H54 (cell line): ENCODE measurements around the gene KRTAP10-3.
"Not testable (repeated sequence)": the region's sequence is repeated elsewhere in the genome, so short reads cannot be mapped to it uniquely, and the experiment has no call there.

Experiments
- DNase-seq: peaks from one replicate; pipeline ENCODE4 v3.0.0; 2011; ENCODE audit warnings: low spot score, mixed read lengths; ENCODE audit not compliant: insufficient read length
- FAIRE-seq: peaks from 3 replicates; lab custom pipeline; 2011; peaks lifted over from hg19 to GRCh38; lab: Jason Lieb, UNC
- POLR2A ChIP-seq: IDR thresholded peaks from 2 replicates; pipeline ENCODE4 v1.6.1; 2011; ENCODE audit warnings: low read depth, mild to moderate bottlenecking, low read length

The KRTAP10-3 gene

DNA sequence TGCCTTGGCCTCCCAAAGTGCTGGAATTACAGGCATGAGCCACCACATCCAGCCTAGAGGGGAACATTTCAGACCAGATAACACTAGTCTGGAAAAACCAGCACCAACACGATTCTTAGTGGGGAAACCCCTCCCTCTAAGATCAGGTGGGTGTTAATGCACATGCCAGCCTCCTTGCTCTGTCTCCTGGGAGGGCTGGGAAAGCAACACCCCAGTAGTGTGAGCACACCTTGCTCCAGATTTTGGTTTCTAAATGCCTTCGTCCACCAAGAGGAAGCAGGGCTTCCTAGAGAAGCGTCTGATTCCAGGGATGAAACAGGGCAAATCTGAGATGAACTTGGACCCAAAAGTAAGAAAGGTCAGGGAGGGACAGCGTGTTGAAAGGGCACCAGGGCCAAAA lies 12.7 kb upstream of the KRTAP10-3 start:
- FAIRE-seq (no peak), DNase-seq (no peak)
- no peak for TF ChIP-seq POLR2A

DNA sequence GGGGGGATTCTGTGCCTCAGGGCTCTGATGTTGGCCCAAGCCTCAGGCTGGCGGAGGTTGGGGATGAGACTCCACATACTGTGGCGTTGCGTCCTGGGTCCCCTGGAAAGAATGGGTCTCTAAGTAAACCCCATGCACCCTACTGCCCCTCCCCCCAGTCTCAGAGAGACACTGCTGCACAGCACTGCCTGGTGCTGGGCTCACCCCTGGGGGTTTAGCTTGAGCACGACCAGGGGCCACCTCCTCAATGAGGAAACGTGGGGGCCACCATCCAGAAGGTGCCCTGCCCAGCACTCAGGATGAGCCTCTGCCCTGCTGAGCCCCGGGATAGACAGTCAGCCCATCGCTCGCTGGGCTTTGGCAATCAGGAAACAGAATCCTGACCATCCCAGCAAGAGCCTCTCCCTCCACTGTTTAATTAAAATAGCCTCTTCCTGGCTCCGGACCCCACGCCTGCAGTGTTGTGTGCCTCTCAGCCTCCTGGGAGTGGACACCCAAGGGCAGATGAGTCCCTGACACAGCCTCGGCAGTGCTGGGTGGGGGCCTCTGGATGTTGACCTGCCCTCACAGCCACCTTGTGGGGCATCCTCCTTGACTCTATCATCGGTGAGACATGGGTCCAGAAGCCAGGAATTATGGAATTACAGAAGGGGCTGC lies 11.4 kb upstream of the KRTAP10-3 start:
- FAIRE-seq: no peak

DNA sequence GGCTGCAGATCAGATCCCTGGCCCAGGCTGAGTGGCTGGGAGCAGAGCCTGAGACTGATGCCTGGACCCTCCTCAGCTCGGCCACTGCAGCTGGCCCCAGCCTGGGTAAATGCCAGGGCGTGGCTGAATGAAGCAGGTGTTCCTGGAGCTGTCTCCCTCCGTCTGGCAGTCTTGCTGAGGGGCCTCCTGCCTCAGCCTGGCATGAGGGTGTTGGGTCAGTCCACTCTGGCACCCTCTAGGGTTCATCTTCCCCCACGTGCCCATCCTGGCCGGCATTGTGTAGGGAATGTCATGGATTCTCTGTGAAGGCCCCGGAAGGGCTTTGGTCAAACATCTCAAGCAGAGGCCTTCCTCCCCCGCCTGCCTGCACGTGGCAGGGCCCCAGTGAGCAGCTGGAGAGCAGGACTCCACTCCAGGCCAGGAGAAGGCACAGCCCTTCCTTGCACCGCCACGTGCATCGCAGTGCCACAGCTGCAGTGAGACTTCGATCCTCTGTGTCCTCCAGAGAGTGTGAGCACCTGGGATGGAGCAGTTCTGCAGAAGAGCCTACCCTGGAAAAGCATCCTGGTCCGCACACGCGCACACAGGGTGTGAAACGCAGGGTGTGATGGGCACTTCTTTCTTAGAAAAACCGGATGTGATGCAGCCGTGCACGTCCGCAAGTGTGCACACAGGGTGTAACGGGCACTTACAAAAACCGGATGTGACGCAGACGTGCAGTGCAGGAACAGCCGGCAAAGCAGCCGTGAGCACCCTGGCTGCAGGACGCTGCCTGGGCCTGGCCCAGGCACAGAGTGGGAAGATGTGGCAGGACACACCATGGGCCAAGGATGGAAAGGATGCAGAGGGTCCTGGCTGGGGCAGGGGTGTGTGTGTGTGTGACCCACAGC lies 10.3 kb upstream of the KRTAP10-3 start:
- FAIRE-seq: no peak
- no peak for TF ChIP-seq POLR2A

More for the DNA sequence above, 11.4 kb upstream of the KRTAP10-3 start:
- DNase-seq: no peak
- no peak for TF ChIP-seq POLR2A

DNA sequence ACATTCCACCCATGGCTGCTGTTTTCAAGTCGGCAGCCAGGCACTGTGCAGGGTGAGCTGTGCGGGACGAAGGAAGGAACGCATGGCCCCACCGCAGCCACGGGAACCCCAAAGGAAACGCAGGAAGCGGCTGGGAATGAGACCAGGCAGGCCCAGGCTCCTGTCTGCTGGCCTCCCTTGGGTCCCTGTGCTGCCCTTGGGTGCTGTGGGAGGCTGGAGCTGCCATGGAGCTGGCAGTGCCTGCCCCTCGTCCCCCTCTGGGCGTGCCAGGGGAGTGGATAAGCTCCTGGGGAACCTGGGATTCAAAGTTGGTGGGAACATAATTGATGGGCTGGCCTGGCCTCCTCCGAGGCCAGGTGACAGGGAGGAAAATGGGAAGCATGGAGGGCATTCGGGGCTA lies 9.7 kb upstream of the KRTAP10-3 start:
- no peak for TF ChIP-seq POLR2A
- FAIRE-seq (no peak), DNase-seq (no peak)

More for the DNA sequence above, 10.3 kb upstream of the KRTAP10-3 start:
- DNase-seq: no peak

DNA sequence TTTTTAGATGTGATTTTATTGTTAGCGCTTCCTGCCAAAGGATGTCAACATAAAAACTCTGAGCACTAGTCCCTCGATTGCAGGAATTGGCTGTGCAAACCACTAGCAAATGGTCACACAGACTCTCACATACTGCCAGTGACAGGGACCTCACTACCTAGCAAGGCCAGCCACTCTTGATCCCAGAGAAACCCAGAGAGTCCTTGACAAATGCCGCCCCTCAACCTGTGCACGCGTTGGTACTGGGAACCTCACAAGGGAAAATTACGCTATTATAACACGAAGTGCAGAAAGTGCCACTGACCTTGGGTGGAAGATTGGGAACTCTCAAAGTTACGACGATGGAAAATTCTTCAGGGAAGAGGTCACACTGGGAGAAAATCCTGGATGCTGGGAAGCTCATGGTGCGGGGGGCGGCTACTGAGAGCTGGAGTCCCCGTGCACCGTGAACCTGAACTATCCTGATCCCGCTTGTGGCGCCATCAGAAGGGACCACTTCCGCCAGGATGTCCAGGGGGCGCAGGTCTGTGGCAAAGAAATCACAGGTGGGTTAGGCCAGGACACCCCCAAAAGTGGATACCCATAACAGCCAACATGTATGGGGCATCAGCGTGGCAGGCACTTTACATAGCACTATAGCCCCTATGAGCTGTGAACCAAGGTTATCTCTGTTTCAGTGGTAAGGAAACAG lies 9.0 kb upstream of the KRTAP10-3 start:
- FAIRE-seq (no peak), DNase-seq (no peak)
- no peak for TF ChIP-seq POLR2A

DNA sequence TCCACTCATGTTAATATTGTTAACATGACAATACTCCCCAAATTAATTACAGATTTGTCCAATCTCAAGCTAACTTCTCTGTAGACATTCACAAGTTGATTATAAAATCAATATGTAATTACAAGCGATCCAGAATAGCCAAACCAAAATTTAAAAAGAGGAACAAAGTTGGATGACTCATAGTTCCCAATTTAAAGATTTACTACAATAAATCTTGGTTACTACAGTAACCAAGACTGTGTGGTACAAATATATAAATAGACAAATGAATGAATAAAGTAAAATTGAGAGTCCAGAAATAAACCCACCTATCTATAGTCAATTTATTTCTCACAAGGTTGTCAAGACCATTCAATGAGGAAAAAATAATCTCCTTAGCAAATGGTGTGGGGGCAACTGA lies 7.8 kb upstream of the KRTAP10-3 start:
- TF ChIP-seq POLR2A: no peak
- DNase-seq (no peak), FAIRE-seq (no peak)

DNA sequence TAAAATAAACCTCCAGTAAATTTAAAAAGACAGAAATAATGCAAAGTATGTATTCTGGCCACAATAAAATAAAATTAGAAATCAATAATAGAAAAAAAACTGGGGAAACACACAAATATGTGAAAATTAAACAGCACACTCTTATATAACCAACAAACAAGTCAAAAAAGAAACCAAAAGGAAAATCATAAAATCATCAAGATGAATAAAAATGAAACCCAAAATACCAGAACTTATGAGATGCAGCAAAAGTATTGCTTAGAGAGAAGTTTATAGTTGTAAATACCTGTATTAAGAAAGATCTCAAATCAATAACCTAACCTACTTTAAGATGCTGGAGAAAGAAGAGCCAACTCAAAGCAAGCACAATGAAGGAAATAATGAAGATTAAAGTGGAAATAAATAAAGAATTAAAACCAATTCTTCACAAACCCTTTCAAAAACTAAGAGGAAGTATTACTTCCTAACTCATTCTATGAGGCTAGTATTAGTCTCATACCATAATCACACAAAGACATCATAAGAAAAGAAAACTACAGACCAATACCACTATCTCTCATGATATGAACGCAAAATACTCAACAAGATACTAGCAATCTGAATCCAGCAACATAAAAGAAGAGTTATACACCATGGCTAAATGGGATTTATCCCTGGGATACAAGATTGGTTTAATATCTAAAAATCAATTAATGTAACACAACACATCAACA lies 6.4 kb upstream of the KRTAP10-3 start:
- TF ChIP-seq POLR2A: no peak
- FAIRE-seq: no peak
- no peak for DNase-seq

DNA sequence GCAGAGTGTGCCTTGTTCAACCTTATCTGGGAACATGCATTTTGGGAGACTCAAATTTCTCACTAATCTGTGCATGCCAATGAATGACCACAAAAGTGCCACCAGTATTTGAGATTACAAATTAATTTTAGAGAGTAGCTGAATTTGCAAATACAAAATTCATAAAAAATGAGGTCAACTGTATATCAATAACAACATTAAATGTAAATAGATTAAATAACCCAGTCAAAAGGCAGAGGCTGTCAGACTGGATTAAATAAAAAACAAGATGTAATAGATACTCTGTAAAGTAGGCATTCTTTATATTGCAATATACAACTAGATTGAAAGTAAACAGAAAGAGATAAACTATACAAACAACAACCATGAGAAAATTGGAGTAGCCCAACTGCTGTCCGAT lies 5.5 kb upstream of the KRTAP10-3 start:
- TF ChIP-seq POLR2A: no peak
- FAIRE-seq (no peak), DNase-seq (no peak)

DNA sequence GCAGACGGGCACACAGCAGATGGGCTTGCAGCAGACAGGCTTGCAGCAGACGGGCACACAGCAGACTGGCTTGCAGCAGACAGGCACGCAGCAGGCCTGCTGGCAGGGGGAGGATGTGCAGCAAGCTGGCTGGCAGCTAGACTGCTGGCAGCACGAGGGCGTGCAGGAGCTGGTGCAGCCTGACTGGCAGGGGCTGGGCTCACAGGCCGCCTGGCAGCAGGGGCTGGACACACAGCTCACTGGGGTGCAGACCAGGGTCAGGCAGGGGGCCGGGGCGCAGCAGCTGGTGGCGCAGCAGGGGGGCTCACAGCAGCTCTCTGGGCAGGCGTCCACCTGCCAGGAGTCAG lies 293 bp downstream of the KRTAP10-3 start:
- not testable (repeated sequence) for DNase-seq, FAIRE-seq

DNA sequence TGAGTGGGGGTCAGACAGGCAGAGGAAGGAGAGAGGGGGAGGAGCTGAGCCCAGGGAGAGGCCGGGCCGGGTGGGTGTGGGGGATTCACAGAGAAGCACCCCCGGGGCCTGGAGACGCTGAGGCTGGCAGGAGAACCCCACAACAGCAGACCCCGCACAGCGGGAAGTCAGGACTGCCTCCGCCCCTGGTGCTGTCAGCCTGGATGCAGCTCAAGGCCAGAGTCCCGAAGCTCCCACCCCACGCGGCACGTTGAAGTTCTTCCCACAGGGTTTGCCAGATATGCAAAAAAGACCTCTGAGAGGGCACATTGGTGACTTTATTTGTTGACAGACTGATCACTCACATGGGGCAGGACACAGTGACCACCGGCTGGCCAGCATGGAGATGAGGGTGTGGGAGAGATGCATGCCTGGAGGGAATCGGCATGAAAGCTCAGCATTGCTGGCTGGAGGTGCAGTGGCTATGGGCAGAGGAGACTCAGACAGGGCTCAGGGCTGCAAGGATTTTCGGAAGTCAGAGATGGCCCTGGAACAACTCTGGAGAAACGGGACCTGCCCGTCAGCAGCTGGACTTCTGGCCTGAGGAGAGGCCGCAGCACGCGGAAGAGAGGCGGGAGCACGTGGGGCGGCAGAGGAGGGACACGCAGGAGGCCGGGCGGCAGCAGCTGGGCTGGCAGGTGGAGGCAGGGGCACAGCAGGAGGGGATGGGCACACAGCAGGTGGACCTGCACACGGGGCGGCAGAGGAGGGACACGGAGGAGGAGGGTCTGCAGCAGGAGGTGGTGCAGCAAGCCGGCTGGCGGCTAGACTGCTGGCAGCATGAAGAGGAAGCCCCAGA lies 885 bp downstream of the KRTAP10-3 start:
- FAIRE-seq: no peak
- DNase-seq: no peak
- no peak for TF ChIP-seq POLR2A

DNA sequence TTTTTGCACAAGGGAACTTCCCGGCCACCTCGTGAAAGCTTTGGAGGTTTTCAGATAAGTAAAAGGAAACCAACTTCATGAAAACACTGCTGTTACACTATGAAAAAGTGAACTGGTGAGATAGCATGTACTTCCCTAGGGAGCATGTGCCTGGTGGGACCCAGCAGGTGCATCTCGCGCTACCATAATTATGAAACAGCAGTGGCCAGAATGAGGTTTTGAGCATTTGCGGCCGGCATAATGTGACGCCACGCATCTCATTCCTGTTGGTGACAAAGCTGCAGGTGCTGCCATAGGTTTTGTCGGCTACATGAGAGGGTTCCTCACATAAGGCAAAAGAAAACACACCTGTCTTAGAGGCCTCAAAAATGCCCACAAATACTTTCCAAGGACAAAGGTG lies 1.7 kb downstream of the KRTAP10-3 start:
- TF ChIP-seq POLR2A: no peak
- FAIRE-seq (no peak), DNase-seq (no peak)

DNA sequence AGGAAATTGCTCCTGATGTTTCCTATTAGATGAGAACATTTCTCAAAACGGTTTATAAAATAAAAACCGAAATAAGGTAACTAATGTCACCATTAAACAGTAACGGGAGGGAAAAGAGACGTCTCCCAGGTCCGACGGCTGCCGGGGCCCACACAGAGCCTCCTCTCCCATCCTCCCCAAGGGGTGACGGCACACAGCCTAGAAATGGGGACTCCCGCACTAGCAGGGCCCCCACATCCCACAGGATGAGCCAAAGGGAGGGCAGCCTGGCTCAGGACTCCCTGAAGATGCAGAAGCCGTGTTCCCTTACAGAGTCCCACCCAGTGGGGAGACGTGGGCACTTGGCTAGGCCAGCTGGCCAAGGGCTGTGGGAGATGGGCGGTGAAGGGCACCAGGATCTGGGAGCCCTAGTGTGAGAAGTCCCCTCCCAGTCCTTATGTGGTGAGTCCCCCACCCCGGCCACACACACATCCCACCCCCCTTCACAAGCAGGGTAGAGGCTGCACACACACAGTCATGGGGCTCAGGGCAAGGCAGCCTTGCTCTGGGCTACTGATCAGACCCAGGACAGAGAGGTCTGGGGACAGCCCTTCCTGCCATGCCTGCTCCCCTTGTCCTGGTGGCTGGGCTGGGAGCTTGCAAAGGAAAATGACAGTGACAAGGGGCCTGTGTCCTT lies 3.3 kb downstream of the KRTAP10-3 start:
- DNase-seq (no peak), FAIRE-seq (no peak)
- TF ChIP-seq POLR2A: no peak
